ENCODE results near the gene ARF4.

The ARF4 gene

GRCh38 chr3:57598765-57599360, 1.7 kb upstream of the ARF4 start:
- DNase-seq (ENCODE audit: low read depth) = no peak
- H3K4me3 ChIP-seq (ENCODE audit: low read depth, low read length) = peak overlapping the region; percentile 94
- TF ChIP-seq CTCF (IDR thresholded peaks at IDR 0.05; ENCODE audit: control insufficient read depth, extremely low read depth, insufficient read depth) = no peak

- peak overlapping the region; percentile 94 for H3K4me3 ChIP-seq (ENCODE audit: low read depth, low read length)
- no peak for TF ChIP-seq CTCF (IDR thresholded peaks at IDR 0.05; ENCODE audit: control insufficient read depth, extremely low read depth, insufficient read depth)
- peak; percentile 50 for DNase-seq (ENCODE audit: low read depth)
Measured at GRCh38 chr3:57596495-57597126, 533 bp downstream of the ARF4 start.

- DNase-seq (ENCODE audit: low read depth) = no peak
- no peak for TF ChIP-seq CTCF (IDR thresholded peaks at IDR 0.05; ENCODE audit: control insufficient read depth, extremely low read depth, insufficient read depth)
- H3K4me3 ChIP-seq (ENCODE audit: low read depth, low read length) = peak overlapping the region; percentile 94
Measured at GRCh38 chr3:57594576-57594975, 2.6 kb downstream of the ARF4 start.

- H3K4me3 ChIP-seq (ENCODE audit: low read depth, low read length) = no peak overlapping the region
- no peak for TF ChIP-seq CTCF (IDR thresholded peaks at IDR 0.05; ENCODE audit: control insufficient read depth, extremely low read depth, insufficient read depth)
Measured at GRCh38 chr3:57594144-57594543, 3.0 kb downstream of the ARF4 start.

GRCh38 chr3:57592306-57592705, 4.8 kb downstream of the ARF4 start:
- DNase-seq (ENCODE audit: low read depth) = no peak
- TF ChIP-seq CTCF (IDR thresholded peaks at IDR 0.05; ENCODE audit: control insufficient read depth, extremely low read depth, insufficient read depth) = no peak
- no peak overlapping the region for H3K4me3 ChIP-seq (ENCODE audit: low read depth, low read length)

More at GRCh38 chr3:57594144-57594543, 3.0 kb downstream of the ARF4 start:
- DNase-seq (ENCODE audit: low read depth) = no peak

- no peak for DNase-seq (ENCODE audit: low read depth)
- no peak overlapping the region for H3K4me3 ChIP-seq (ENCODE audit: low read depth, low read length)
- TF ChIP-seq CTCF (IDR thresholded peaks at IDR 0.05; ENCODE audit: control insufficient read depth, extremely low read depth, insufficient read depth) = no peak
Measured at GRCh38 chr3:57587905-57588304, 9.2 kb downstream of the ARF4 start.

GRCh38 chr3:57586778-57587177, 10.4 kb downstream of the ARF4 start:
- TF ChIP-seq CTCF (IDR thresholded peaks at IDR 0.05; ENCODE audit: control insufficient read depth, extremely low read depth, insufficient read depth) = no peak
- no peak for DNase-seq (ENCODE audit: low read depth)
- H3K4me3 ChIP-seq (ENCODE audit: low read depth, low read length) = no peak overlapping the region
